KMS-11 (cell line): Measurements from ENCODE around the gene ZNF283.
"Not testable (repeated sequence)": the region's sequence is repeated elsewhere in the genome, so short reads cannot be mapped to it uniquely, and the experiment has no call there.

Experiments
- H2AFZ ChIP-seq: fragments of 200-600 bp; sonication (generic); 2 replicates; pipeline ENCODE4 v1.6.1; 2016; ENCODE audit warnings: antibody characterized with exemption, mixed run types, low read depth
- H3K27ac ChIP-seq: fragments of 200-600 bp; sonication (generic); 2 replicates; pipeline ENCODE4 v1.6.1; 2016; ENCODE audit warnings: mild to moderate bottlenecking, mixed run types
- H3K27me3 ChIP-seq: fragments of 200-600 bp; sonication (generic); 2 replicates; pipeline ENCODE4 v1.6.1; 2017; ENCODE audit warnings: mild to moderate bottlenecking, low read depth, mixed run types, moderate library complexity; ENCODE audit not compliant: insufficient read depth
- H3K36me3 ChIP-seq: fragments of 200-600 bp; sonication (generic); 2 replicates; pipeline ENCODE4 v1.6.1; 2017; ENCODE audit warnings: mild to moderate bottlenecking, mixed run types; ENCODE audit not compliant: insufficient read depth
- H3K4me1 ChIP-seq: fragments of 200-600 bp; sonication (generic); 2 replicates; pipeline ENCODE4 v1.6.1; 2016; ENCODE audit warnings: mild to moderate bottlenecking, low read depth, mixed run types; ENCODE audit not compliant: poor library complexity, severe bottlenecking
- H3K4me2 ChIP-seq: fragments of 200-600 bp; sonication (generic); 2 replicates; pipeline ENCODE4 v1.7.0; 2016; ENCODE audit warnings: mild to moderate bottlenecking, mixed run types
- H3K4me3 ChIP-seq: fragments of 200-600 bp; sonication (generic); IDR thresholded peaks from 2 replicates; pipeline ENCODE4 v1.6.1; 2017; ENCODE audit warnings: low read depth, low read length, mixed read lengths; ENCODE audit not compliant: insufficient read depth
- H3K79me2 ChIP-seq: fragments of 200-600 bp; sonication (generic); 2 replicates; pipeline ENCODE4 v1.6.1; 2016; ENCODE audit warnings: low read depth, mixed run types; ENCODE audit not compliant: insufficient read depth
- H3K9ac ChIP-seq: fragments of 200-600 bp; sonication (generic); 2 replicates; pipeline ENCODE4 v1.6.1; 2016; ENCODE audit warnings: mild to moderate bottlenecking, mixed run types
- H4K20me1 ChIP-seq: fragments of 200-600 bp; sonication (generic); 2 replicates; pipeline ENCODE4 v1.6.1; 2016; ENCODE audit warnings: mild to moderate bottlenecking, mixed run types; ENCODE audit not compliant: insufficient read depth
- TF ChIP-seq, protein P1 (sequence below): fragments of 200-600 bp; sonication (generic); conservative IDR thresholded peaks from 2 replicates; pipeline ENCODE4 v1.6.1; 2017; ENCODE audit warnings: low read depth, mild to moderate bottlenecking, antibody characterized with exemption, low read length, moderate library complexity, mixed read lengths

Gene ZNF283

DNA sequence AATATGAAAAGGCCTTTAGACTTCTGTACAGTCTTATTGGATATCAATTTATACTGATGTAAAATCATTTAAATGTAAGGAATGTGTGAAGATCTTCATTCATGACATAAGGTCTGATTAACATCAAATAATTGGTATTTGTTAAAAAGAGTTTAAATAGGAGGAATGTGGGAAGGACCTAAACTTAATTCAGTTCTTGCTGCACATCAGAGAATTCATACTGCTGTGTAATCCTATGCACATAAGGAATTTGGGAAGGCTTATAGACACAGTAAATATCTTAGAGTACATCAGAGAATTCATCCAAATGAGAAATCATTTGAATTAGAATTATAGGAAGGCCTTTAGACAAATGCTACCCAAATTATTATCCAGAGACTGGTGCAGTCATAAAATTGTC, 21.7 kb downstream of the ZNF283 start:
- Histone ChIP-seq H3K79me2 (no peaks in the 10 kb centered on the region), H3K4me3 (no peak overlapping the region), H2AFZ (no peak overlapping the region), H3K9ac (no peak overlapping the region), H3K4me1 (no peaks in the 10 kb centered on the region), H3K36me3 (no peaks in the 10 kb centered on the region), H3K27ac (no peak overlapping the region), H4K20me1 (no peaks in the 10 kb centered on the region), H3K4me2 (no peak overlapping the region), H3K27me3 (no peaks in the 10 kb centered on the region)
- TF ChIP-seq, protein P1, sequence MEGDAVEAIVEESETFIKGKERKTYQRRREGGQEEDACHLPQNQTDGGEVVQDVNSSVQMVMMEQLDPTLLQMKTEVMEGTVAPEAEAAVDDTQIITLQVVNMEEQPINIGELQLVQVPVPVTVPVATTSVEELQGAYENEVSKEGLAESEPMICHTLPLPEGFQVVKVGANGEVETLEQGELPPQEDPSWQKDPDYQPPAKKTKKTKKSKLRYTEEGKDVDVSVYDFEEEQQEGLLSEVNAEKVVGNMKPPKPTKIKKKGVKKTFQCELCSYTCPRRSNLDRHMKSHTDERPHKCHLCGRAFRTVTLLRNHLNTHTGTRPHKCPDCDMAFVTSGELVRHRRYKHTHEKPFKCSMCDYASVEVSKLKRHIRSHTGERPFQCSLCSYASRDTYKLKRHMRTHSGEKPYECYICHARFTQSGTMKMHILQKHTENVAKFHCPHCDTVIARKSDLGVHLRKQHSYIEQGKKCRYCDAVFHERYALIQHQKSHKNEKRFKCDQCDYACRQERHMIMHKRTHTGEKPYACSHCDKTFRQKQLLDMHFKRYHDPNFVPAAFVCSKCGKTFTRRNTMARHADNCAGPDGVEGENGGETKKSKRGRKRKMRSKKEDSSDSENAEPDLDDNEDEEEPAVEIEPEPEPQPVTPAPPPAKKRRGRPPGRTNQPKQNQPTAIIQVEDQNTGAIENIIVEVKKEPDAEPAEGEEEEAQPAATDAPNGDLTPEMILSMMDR, result no peak

DNA sequence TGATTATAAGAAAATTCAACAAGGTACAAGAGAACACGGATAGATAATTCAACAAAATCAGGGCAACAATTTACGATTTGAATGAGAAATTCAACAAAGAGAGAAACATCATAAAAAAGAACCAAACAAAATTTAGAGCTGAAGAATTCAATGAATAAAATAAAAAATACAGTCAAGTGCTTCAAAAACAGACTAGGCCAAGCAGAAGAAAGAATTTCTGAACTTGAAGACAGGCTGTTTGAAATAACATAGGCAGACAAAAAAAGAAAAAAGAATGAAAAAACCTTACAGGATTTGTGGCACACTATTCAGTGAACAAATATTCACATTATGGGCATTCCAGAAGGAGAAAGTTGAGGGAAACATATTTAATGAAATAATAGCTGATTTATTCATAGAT, 31.1 kb downstream of the ZNF283 start:
- Histone ChIP-seq H3K4me2 (no peak overlapping the region), H3K36me3 (no peaks in the 10 kb centered on the region), H3K27me3 (no peaks in the 10 kb centered on the region), H3K4me1 (no peaks in the 10 kb centered on the region), H3K79me2 (no peaks in the 10 kb centered on the region), H4K20me1 (no peaks in the 10 kb centered on the region), H3K27ac (no peak overlapping the region), H3K4me3 (no peak overlapping the region), H2AFZ (no peak overlapping the region), H3K9ac (no peak overlapping the region)
- TF ChIP-seq, protein P1, result no peak

DNA sequence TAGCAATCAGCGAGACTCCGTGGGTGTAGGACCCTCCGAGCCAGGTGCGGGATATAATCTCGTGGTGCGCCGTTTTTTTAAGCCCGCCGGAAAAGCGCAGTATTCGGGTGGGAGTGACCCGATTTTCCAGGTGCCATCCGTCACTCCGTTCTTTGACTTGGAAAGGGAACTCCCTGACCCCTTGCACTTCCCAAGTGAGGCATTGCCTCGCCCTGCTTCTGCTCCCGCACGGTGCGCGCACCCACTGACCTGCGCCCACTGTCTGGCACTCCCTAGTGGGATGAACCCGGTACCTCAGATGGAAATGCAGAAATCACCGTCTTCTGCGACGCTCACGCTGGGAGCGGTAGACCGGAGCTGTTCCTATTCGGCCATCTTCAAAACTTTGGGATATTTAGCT, 39.8 kb downstream of the ZNF283 start:
- H3K27ac ChIP-seq, H3K4me1 ChIP-seq, H2AFZ ChIP-seq: not testable (repeated sequence)

DNA sequence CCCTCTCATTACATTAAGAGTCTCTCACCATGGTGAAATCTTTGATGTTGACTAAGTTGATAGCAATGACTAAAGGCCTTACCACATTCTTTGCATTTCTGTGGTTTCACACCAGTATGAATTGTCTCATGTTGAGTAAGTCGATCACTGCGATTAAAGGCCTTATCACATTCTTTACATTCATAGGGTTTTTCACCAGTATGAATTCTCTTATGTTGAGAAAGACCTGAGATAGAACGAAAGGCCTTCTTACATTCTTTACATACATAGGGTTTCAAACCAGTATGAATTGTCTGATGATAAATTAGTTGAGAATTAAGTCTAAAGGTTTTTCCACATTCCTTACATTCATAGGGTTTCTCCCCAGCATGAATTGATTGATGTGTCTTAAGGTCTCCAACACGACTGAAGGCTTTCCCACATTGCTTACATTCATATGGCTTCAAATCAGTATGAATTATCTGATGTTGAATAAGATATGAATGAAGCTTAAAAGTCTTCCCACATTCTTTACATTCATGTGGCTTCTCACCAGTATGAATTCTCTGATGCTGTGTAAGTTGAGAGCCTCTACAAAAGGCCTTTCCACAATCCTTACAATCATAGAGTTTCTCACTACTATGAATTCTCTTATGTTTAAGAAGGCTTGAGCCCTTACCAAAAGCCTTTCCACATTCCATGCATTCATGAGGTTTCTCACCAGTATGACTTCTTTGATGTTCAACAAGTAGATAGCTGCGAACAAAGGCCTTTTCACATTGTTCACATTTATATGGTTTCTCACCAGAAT, 45.6 kb downstream of the ZNF283 start:
- H3K79me2 ChIP-seq, result no peaks in the 10 kb centered on the region
- H3K9ac ChIP-seq, result no peak overlapping the region
- no peak overlapping the region for H3K27ac ChIP-seq
- no peak overlapping the region for H2AFZ ChIP-seq
- H3K27me3 ChIP-seq, result no peaks in the 10 kb centered on the region
- no peak overlapping the region for H3K4me2 ChIP-seq
- H3K36me3 ChIP-seq, result no peaks in the 10 kb centered on the region
- TF ChIP-seq, protein P1, result no peak
- no peaks in the 10 kb centered on the region for H4K20me1 ChIP-seq
- H3K4me3 ChIP-seq, result no peak overlapping the region
- H3K4me1 ChIP-seq, result no peaks in the 10 kb centered on the region

More for the DNA sequence above, 39.8 kb downstream of the ZNF283 start:
- not testable (repeated sequence) for H4K20me1 ChIP-seq, H3K79me2 ChIP-seq, H3K9ac ChIP-seq, H3K27me3 ChIP-seq, H3K36me3 ChIP-seq, H3K4me3 ChIP-seq, H3K4me2 ChIP-seq

DNA sequence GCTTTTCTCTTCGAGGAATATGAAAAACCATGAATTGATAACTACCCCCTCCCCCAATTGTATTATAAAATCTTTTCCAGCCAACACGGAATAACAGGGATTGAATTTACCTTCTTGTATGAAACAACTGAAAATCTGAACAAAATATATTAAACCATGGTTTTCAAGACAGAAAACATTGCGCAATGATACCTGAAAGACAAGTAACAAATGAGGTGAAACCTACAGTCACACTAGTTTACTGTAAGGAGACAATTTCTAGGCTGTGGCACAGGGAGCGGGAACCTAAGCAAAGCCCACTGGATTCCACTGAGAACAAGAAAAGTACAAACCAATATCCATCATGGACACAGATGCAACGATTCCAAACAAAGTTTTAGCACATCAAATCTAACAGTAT, 53.4 kb downstream of the ZNF283 start:
- Histone ChIP-seq H3K27me3 (no peaks in the 10 kb centered on the region), H4K20me1 (no peaks in the 10 kb centered on the region), H3K79me2 (no peaks in the 10 kb centered on the region), H3K4me2 (no peak overlapping the region), H2AFZ (no peak overlapping the region), H3K36me3 (no peaks in the 10 kb centered on the region), H3K27ac (no peak overlapping the region), H3K9ac (no peak overlapping the region), H3K4me3 (no peak overlapping the region), H3K4me1 (no peaks in the 10 kb centered on the region)
- TF ChIP-seq, protein P1, result no peak
